H1 (cell line): ENCODE measurements around the gene ATP13A3. TPM values are rescaled to one million over a fixed set of nuclear protein-coding genes. Genes with fewer than 3 reads are reported as not detected.

Source experiments
- KDM4A ChIP-seq: IDR thresholded peaks from one replicate; pipeline ENCODE4 v1.7.1; 2012; ENCODE audit warnings: low read depth, mild to moderate bottlenecking, moderate library complexity, low read length, inconsistent platforms; ENCODE audit not compliant: severe bottlenecking
- NRF1 ChIP-seq: IDR thresholded peaks from 2 replicates; pipeline ENCODE4 v1.6.1; 2011; ENCODE audit warnings: mild to moderate bottlenecking, low read depth, low read length, improper control_type of control experiment
- SIN3A ChIP-seq, 2 experiments: IDR thresholded peaks in 1 of 2; conservative IDR thresholded peaks in 1 of 2; 2 replicates each; pipeline ENCODE4 v1.6.1; 2011 to 2012; ENCODE audit warnings: low read length in 2 of 2, improper control_type of control experiment in 1 of 2, low read depth in 1 of 2, mild to moderate bottlenecking in 1 of 2
- TEAD4 ChIP-seq: IDR thresholded peaks from 2 replicates; pipeline ENCODE4 v1.6.1; 2012; ENCODE audit warnings: low read depth, low read length, inconsistent platforms, mixed read lengths
- polyA plus RNA-seq, 7 experiments: library from polyadenylated mRNA; depleted of rRNA in 3 of 7; stranded (reverse) in 5 of 7; unstranded in 2 of 7; fragments of >200 nt in 5 of 7; fragments of 200-250 nt in 2 of 7; gene quantifications; 1 replicate in 5 of 7; 2 replicates in 1 of 7; 4 replicates in 1 of 7; pipeline versions ENCODE4 v1.2.1 to v1.2.3, GENCODE V29; 2011 to 2013; ENCODE audit warnings: missing spikeins in 2 of 7, mixed read lengths in 2 of 7
- total RNA-seq: library from RNA; stranded (reverse); fragmentation: NEBNext Ultra II Directional; extraction: Animal tissue kit (Norgen Biotek cat#: 25700); gene quantifications from 2 replicates; pipeline ENCODE4 v1.2.1, GENCODE V29; 2021
- TF ChIP-seq, protein P1 (sequence below): IDR thresholded peaks from 2 replicates; pipeline ENCODE4 v1.6.1; 2011; ENCODE audit warnings: low read length, improper control_type of control experiment

The ATP13A3 gene
- total and polyA plus RNA-seq, 2 of the 8 experiments (the other 6 are each of a cell fraction or from before 2014, with no cell fraction given): 18.6 to 92.2 TPM

DNA sequence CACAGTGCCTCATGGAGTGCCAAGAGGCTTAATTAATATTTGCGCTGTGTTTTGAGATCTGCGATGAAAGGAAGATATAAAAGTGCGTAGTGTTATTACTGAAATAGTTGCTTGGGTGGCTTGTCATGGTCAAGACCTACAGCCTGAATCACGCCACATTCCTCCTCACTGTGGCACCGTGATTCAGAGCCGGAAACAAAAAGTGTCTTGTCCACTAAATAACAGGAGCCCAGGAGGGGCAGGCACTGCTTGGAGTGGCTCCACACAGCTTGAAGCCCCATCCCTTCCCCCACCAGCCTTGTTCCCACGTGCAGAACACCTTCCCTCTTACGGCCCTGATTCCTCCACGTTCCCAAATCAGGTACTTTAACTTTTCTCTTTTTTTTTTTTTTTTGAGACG lies 116.0 kb downstream of the ATP13A3 start (continued):
- TF ChIP-seq NRF1 (no peak), KDM4A (no peak), SIN3A (conservative IDR thresholded peaks at IDR 0.05 in 1 of 2, IDR thresholded peaks at IDR 0.05 in 1 of 2; ENCODE audit: low read depth in 1 of 2, low read length in 2 of 2) (no peak), TEAD4 (no peak)
- TF ChIP-seq, protein P1, sequence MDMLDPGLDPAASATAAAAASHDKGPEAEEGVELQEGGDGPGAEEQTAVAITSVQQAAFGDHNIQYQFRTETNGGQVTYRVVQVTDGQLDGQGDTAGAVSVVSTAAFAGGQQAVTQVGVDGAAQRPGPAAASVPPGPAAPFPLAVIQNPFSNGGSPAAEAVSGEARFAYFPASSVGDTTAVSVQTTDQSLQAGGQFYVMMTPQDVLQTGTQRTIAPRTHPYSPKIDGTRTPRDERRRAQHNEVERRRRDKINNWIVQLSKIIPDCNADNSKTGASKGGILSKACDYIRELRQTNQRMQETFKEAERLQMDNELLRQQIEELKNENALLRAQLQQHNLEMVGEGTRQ: no peak
